Thyroid gland (tissue), 4 donors: ENCODE measurements around the gene ZNF281. TPM values are rescaled to one million over a fixed set of nuclear protein-coding genes. Genes with fewer than 3 reads are reported as not detected.

Experiments used
- DNase-seq, 2 donors: peaks; one replicate each; pipeline ENCODE4 v3.0.0-alpha.2; 2019
- H3K27ac ChIP-seq, 3 donors: fragments of 200-600 bp; sonication (generic); 1 replicate in 2 of 3; 2 replicates in 1 of 3; pipeline ENCODE4 v1.5.1; 2016 to 2019; ENCODE audit warnings: mild to moderate bottlenecking in 1 of 3, moderate library complexity in 1 of 3
- H3K27me3 ChIP-seq: fragments of 200-600 bp; sonication (generic); one replicate; pipeline ENCODE4 v1.5.1; 2019
- H3K36me3 ChIP-seq, 2 donors: fragments of 200-600 bp; sonication (generic); one replicate each; pipeline ENCODE4 v1.5.1; 2016 to 2019
- H3K4me1 ChIP-seq, 2 donors: fragments of 200-600 bp; sonication (generic); one replicate each; pipeline ENCODE4 v1.5.1; 2017 to 2019
- H3K4me3 ChIP-seq, 3 donors: fragments of 200-600 bp; sonication (generic); replicated peaks in 1 of 3; 1 replicate in 2 of 3; 2 replicates in 1 of 3; pipeline ENCODE4 v1.5.1; 2016; ENCODE audit warnings: mild to moderate bottlenecking in 1 of 3
- H3K9me3 ChIP-seq: fragments of 200-600 bp; sonication (generic); one replicate; pipeline ENCODE4 v1.5.1; 2017
- POLR2A ChIP-seq, 2 donors: fragments of 450-650 bp; IDR thresholded peaks; one replicate each; pipeline ENCODE4 v1.6.1; 2017; ENCODE audit warnings: antibody characterized with exemption in 2 of 2, mild to moderate bottlenecking in 2 of 2, moderate library complexity in 1 of 2
- WGBS, 2 donors: methylation state at CpG; one replicate each; pipeline ENCODE4 v1.1.5; 2017; 5-methylcytosine and 5-hydroxymethylcytosine counted together
- intact Hi-C: fragments of 100-400 bp; cut with DNase I; formaldehyde crosslinking; loops from one replicate; pipeline ENCODE4 v1.15.1; 2023
- total RNA-seq, 4 donors: library from RNA; depleted of rRNA; stranded (reverse); fragments of >200 nt; gene quantifications; one replicate each; pipeline ENCODE4 v1.2.3, GENCODE V29; 2016
- TF ChIP-seq, protein P1 (sequence below), 6 experiments: fragments of 200-600 bp in 3 of 6; fragments of 450-650 bp in 3 of 6; sonication (generic) in 3 of 6; IDR thresholded peaks; one replicate each; pipeline ENCODE4 v1.5.1; 2016 to 2019; ENCODE audit warnings: antibody characterized with exemption in 6 of 6, mild to moderate bottlenecking in 2 of 6, inconsistent platforms in 1 of 6, moderate library complexity in 1 of 6

The ZNF281 gene
- total RNA-seq, 4 donors from 2014 or later = 9.8 to 16.9 (median 12.5) TPM

DNA sequence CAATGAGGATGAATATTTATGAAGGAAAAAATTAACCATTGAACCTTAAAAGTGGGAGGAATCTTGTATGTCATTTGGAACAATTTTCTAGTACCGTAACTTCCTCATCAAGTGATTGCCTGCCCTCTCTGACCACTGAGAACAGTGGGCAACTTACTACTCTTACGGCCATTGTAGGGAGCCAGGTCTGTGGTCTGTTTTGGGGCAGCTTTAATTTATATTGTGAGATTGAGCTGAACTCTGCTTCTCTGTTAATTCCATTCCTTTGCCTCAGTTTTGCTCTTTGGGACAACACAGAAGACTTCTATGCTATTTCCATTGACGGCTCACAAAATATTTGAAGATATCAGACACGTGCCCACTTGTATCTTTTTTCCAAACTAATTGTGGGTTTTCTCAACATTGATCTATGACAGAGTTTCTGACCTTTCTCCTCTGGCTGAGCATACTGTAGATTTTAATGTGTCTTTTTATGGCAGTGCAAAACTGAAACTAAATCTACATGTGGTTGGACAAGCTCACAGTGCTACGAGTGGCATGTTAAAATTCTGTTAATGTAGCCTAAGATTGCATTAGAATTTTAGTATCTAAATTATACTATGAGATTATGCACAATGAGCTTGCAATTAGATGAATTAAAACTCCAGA is 27.8 kb upstream of the ZNF281 start:
- Histone ChIP-seq H3K4me1 (no peaks in the 10 kb centered on the region), H3K36me3 (no peaks in the 10 kb centered on the region), H3K9me3 (no peaks in the 10 kb centered on the region), H3K27me3 (no peaks in the 10 kb centered on the region), H3K4me3 (no peak overlapping the region), H3K27ac (no peak overlapping the region)
- no peak for DNase-seq
- intact Hi-C loops = no loop called here
- TF ChIP-seq, protein P1, sequence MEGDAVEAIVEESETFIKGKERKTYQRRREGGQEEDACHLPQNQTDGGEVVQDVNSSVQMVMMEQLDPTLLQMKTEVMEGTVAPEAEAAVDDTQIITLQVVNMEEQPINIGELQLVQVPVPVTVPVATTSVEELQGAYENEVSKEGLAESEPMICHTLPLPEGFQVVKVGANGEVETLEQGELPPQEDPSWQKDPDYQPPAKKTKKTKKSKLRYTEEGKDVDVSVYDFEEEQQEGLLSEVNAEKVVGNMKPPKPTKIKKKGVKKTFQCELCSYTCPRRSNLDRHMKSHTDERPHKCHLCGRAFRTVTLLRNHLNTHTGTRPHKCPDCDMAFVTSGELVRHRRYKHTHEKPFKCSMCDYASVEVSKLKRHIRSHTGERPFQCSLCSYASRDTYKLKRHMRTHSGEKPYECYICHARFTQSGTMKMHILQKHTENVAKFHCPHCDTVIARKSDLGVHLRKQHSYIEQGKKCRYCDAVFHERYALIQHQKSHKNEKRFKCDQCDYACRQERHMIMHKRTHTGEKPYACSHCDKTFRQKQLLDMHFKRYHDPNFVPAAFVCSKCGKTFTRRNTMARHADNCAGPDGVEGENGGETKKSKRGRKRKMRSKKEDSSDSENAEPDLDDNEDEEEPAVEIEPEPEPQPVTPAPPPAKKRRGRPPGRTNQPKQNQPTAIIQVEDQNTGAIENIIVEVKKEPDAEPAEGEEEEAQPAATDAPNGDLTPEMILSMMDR (IDR thresholded peaks at IDR 0.05) = no peak
- TF ChIP-seq POLR2A (IDR thresholded peaks at IDR 0.05) = no peak
- WGBS, 2 donors = 70 to 86% methylated on average over 5 of the region's 5 CpGs

DNA sequence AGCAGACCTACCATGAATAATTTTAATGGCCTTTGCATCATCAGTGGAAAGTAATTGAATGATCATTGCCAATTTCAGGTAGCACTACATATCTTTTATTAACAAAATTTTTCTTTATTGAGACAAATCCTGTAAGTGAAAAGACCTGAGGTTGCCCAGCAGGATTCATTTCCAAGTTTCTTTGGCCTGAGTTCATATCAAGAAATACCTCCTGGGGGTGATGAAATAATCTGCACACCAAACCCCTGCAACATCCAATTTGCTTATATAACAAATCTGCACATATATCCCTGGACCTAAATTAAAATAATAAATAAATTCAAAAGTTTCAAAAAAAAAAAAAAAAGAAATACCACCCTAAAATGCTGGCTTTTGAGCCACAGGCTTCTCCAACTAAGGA is 27.3 kb upstream of the ZNF281 start:
- intact Hi-C loops = no loop called here

DNA sequence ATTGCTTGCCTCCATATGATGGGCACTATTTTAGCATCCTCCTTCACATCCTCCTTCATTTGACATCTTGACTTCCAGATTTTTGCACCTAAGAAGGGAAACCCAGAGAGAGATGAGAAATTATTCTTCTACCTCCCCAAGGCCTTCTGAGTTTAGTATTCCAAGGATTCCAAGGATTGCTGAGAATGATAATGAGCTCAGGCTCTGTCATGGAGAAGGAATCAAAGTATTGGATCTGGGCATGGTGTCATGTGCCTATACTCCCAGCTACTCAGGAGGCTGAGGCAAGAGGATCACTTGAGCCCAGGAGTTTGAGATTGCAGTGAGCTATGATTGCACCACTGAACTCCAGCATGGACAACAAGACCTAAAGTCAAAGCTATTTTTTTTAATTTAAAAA is 26.6 kb upstream of the ZNF281 start:
- H3K4me3 ChIP-seq = no peak overlapping the region
- TF ChIP-seq POLR2A (IDR thresholded peaks at IDR 0.05) = no peak
- TF ChIP-seq, protein P1 (IDR thresholded peaks at IDR 0.05) = no peak
- no peak overlapping the region for H3K27ac ChIP-seq
- H3K27me3 ChIP-seq = no peaks in the 10 kb centered on the region
- no peak for DNase-seq
- no peaks in the 10 kb centered on the region for H3K36me3 ChIP-seq
- H3K4me1 ChIP-seq = no peaks in the 10 kb centered on the region
- H3K9me3 ChIP-seq = no peaks in the 10 kb centered on the region
- intact Hi-C loops = no loop called here

More for the DNA sequence above, 27.3 kb upstream of the ZNF281 start:
- Histone ChIP-seq H3K4me1 (no peaks in the 10 kb centered on the region), H3K36me3 (no peaks in the 10 kb centered on the region), H3K27me3 (no peaks in the 10 kb centered on the region), H3K27ac (no peak overlapping the region), H3K9me3 (no peaks in the 10 kb centered on the region), H3K4me3 (no peak overlapping the region)
- TF ChIP-seq, protein P1 (IDR thresholded peaks at IDR 0.05) = no peak
- no peak for TF ChIP-seq POLR2A (IDR thresholded peaks at IDR 0.05)
- no peak for DNase-seq

DNA sequence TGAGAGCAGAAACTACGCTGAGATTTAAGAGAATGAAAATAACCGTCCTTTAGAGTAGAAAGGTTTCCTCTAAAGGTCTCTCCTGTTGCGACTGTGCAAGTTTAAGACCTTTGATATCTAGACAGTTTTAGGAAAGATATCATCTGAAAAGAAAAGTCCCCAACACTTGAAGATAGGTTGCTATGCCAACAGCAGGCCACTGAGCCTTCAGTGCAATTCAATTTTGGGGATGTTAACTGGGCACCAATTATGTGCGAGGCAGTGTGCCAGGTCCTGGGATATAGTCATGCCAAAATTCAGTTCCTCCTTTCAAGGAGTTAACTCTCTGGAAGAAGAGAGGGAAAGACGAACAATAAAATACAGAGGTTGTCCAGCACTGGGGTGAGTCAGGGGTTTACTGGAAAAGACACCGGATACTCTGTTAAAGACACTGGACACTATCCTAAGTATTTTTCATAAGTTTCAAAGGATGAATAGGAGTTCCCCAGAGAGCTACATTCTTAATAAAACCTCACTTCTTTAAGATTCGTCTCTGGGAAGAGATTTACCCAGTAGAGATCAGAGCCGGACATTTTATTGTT is 25.5 kb upstream of the ZNF281 start:
- H3K4me3 ChIP-seq = no peak overlapping the region
- H3K9me3 ChIP-seq = no peaks in the 10 kb centered on the region
- WGBS, 2 donors = 82% methylated on average over 8 of the region's 8 CpGs
- H3K4me1 ChIP-seq = no peaks in the 10 kb centered on the region
- TF ChIP-seq, protein P1 (IDR thresholded peaks at IDR 0.05) = no peak
- no peak for TF ChIP-seq POLR2A (IDR thresholded peaks at IDR 0.05)
- no peaks in the 10 kb centered on the region for H3K27me3 ChIP-seq
- intact Hi-C loops = no loop called here
- H3K36me3 ChIP-seq = no peaks in the 10 kb centered on the region
- no peak overlapping the region for H3K27ac ChIP-seq
- no peak for DNase-seq

DNA sequence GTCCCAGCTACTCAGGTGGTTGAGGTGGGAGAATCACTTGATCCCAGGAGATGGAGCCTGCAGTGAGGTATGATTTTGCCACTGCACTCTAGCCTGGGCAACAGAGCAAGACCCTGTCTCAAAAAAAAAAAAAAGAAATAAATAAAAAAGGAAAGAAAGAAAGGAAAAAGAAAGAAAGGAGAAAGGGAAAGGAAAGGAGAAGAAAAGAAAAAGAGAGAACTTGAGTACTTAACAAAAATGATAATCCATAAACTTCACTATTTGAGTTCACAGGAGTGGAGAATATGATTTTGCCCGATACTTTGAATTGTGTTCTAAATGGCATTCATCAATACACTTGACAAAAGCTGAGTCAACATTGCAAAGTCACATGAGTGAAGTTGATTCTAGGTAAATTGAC is 23.8 kb upstream of the ZNF281 start:
- Histone ChIP-seq H3K27ac (no peak overlapping the region), H3K36me3 (no peaks in the 10 kb centered on the region), H3K27me3 (no peaks in the 10 kb centered on the region), H3K9me3 (no peaks in the 10 kb centered on the region), H3K4me1 (no peaks in the 10 kb centered on the region), H3K4me3 (no peak overlapping the region)
- TF ChIP-seq POLR2A (IDR thresholded peaks at IDR 0.05) = no peak
- WGBS, 2 donors = 89 to 98% methylated on average over 1 of the region's 1 CpG
- no peak for DNase-seq
- intact Hi-C loops = no loop called here
